ENCODE results near the gene DGAT2. TPM values are rescaled to one million over a fixed set of nuclear protein-coding genes. Genes with fewer than 3 reads are reported as not detected.

The DGAT2 gene
- polyA plus RNA-seq, 12 donors = 0.17 to 3.5 (median 0.58) TPM; not detected in 2

- no peak for DNase-seq
Observed at GRCh38 chr11:75822541-75822940, 54.0 kb downstream of the DGAT2 start.

GRCh38 chr11:75823415-75823814 is 54.8 kb downstream of the DGAT2 start:
- DNase-seq = no peak

- DNase-seq = no peak
Observed at GRCh38 chr11:75823946-75824345, 55.4 kb downstream of the DGAT2 start.

GRCh38 chr11:75826461-75827230 is 58.1 kb downstream of the DGAT2 start:
- no peak for DNase-seq

GRCh38 chr11:75827562-75827961 is 59.0 kb downstream of the DGAT2 start:
- DNase-seq = no peak

- no peak for DNase-seq
Observed at GRCh38 chr11:75831915-75832502, 63.4 kb downstream of the DGAT2 start.

- no peak for DNase-seq
Observed at GRCh38 chr11:75834728-75835127, 66.2 kb downstream of the DGAT2 start.

GRCh38 chr11:75836417-75836816 is 67.8 kb downstream of the DGAT2 start:
- no peak for DNase-seq

GRCh38 chr11:75839851-75840250 is 71.3 kb downstream of the DGAT2 start:
- no peak for DNase-seq

GRCh38 chr11:75840522-75840921 is 71.9 kb downstream of the DGAT2 start:
- no peak for DNase-seq

- no peak for DNase-seq
Observed at GRCh38 chr11:75841739-75842138, 73.2 kb downstream of the DGAT2 start.

GRCh38 chr11:75845324-75845723 is 76.7 kb downstream of the DGAT2 start:
- no peak for DNase-seq

GRCh38 chr11:75849894-75850293 is 81.3 kb downstream of the DGAT2 start:
- no peak for DNase-seq

- DNase-seq = no peak
Observed at GRCh38 chr11:75850787-75851186, 82.2 kb downstream of the DGAT2 start.

Other genes with a start within 250 kb of the DGAT2 start
- gene GDPD5, start 242.8 kb upstream of the DGAT2 start, polyA plus RNA-seq (ENCODE audit: insufficient read length in 12 of 12) = 10 to 100 TPM in 11 of 12 donors, not detected in 1; 11.2 to 24.9 (median 20.3) TPM
- 100 to 1,000 TPM in 11 of 12 donors, not detected in 1; 232 to 462 (median 323) TPM for gene SERPINH1, start 206.5 kb upstream of the DGAT2 start, polyA plus RNA-seq (ENCODE audit: insufficient read length in 12 of 12)
- gene MAP6, start 99.7 kb upstream of the DGAT2 start, polyA plus RNA-seq (ENCODE audit: insufficient read length in 12 of 12) = 10 to 100 TPM in 8 of 12 donors, 1 to 10 TPM in 3, not detected in 1; 6.8 to 30.3 (median 12.3) TPM
- 10 to 100 TPM in 1 of 12 donors, under 1 TPM in 1, not detected in 10; 0.23 to 25.0 TPM for gene MOGAT2, start 50.9 kb upstream of the DGAT2 start, polyA plus RNA-seq (ENCODE audit: insufficient read length in 12 of 12)
- 10 to 100 TPM in 6 of 12 donors, 1 to 10 TPM in 5, not detected in 1; 8.4 to 15.8 (median 10.8) TPM for gene UVRAG, start 46.4 kb downstream of the DGAT2 start, polyA plus RNA-seq (ENCODE audit: insufficient read length in 12 of 12)

Measured in muscle of arm (tissue), 12 donors.